22Rv1 (cell line): Measurements from ENCODE around the gene ALAS1.

ENCODE experiments used
- ZFX ChIP-seq: fragments of 450-650 bp; IDR thresholded peaks from 2 replicates; pipeline ENCODE4 v1.6.1; 2017; ENCODE audit warnings: antibody characterized with exemption, borderline replicate concordance
- TF ChIP-seq, protein P1 (sequence below): fragments of 450-650 bp; IDR thresholded peaks from 2 replicates; pipeline ENCODE4 v1.5.1; 2017; ENCODE audit warnings: mild to moderate bottlenecking

DNA sequence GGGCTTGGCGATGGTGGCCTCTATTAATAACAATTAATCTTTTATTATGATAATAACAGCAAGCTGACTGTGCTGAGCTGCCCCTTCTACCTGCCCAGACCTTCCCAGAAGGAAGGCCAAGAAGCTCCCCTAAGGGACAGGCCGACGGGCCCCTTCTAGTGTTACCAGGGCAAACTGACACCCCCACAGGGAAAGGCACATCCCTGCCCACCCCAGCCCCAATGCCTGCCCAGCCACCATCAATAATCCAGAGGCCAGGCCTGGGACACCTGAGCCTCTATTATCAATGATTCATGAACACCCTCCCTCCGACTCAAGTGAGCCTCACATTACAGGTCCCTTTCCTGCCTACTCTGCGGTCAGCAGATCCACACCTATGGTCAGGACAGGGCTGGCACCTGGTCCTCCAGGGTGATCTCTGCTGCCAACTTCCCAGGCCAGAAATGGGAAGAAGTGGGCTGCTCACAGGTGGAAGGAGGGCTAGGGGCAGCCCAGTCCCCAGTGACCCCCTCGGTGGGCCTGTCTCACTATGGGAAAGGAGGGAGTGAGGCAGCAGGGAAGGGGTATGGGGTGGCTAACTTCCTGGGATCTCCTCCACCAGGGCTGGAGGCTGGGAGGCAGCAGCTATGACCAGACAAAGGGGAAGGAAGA lies 39.2 kb downstream of the ALAS1 start:
- TF ChIP-seq, protein P1, sequence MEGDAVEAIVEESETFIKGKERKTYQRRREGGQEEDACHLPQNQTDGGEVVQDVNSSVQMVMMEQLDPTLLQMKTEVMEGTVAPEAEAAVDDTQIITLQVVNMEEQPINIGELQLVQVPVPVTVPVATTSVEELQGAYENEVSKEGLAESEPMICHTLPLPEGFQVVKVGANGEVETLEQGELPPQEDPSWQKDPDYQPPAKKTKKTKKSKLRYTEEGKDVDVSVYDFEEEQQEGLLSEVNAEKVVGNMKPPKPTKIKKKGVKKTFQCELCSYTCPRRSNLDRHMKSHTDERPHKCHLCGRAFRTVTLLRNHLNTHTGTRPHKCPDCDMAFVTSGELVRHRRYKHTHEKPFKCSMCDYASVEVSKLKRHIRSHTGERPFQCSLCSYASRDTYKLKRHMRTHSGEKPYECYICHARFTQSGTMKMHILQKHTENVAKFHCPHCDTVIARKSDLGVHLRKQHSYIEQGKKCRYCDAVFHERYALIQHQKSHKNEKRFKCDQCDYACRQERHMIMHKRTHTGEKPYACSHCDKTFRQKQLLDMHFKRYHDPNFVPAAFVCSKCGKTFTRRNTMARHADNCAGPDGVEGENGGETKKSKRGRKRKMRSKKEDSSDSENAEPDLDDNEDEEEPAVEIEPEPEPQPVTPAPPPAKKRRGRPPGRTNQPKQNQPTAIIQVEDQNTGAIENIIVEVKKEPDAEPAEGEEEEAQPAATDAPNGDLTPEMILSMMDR, result no peak
- no peak for TF ChIP-seq ZFX
